GM18508 (cell line): ENCODE results near the gene RBMXL3.
"Not testable (repeated sequence)": the region's sequence is repeated elsewhere in the genome, so short reads cannot be mapped to it uniquely, and the experiment has no call there.

Experiments used
- ATAC-seq: cut with Tn5 transposase; IDR thresholded peaks from one replicate; pipeline ENCODE4 v1.9.1; 2021; ENCODE audit warnings: moderate number of reproducible peaks; ENCODE audit not compliant: insufficient read depth, unreplicated experiment

The RBMXL3 gene

DNA sequence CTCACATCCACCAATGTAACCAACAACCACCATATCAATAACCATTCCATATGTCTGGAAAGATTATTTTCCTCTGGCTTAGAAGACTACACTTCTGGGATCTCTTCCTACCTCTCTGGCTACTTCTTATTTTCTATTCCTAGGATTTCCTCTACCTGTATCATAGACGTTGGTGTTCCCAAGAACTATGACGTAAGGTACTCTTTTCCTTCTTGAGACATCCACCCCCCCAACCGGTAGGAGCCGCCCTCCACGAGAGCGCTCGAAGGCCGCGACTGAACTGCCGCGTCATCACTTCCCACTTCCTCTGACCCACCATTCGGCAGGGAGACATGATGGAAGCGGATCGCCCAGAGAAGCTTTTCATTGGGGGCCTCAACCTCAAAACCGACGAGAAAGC is at the start of gene RBMXL3:
Gene RBMXL3, plus strand, starts transcription at position 301 of the 400 bp plus-strand sequence. Its CDS starts 32 bp downstream, at position 333.
- no peak for ATAC-seq

DNA sequence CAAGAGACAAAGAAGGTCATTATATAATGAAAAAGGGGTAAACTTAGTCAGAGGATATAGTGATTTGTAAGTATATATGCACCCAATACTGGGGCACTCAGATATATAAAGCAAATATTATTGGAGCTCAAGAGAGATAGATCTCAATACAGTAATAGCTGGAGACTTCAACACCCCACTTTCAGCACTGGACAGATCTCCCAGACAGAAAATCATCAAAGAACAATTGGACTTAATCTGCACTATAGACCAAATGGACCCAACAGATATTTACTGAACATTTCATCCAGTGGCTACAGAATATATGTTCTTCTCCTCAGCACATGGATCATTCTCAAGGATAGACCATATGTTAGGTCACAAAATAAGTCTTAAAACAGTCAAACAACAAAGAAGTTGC is 47.2 kb upstream of the RBMXL3 start:
- no peak for ATAC-seq

DNA sequence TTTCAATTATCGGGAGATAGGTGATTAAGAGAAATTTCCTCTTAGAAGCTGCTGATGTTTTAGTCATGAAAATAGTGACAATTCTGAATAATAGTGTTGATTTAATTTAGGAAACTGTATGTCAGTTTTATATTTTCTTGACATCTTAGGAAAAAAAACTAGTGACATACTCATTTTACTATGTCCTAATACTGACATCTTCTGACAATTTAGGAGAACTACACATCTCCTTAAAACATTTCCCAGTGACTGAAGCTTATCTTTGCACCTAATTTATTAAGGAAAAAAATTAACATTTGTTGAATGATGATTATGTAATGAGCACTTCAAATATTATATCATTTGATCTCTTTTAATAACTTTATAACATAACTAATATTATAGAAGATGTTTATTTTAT is 42.0 kb upstream of the RBMXL3 start:
- ATAC-seq = no peak

DNA sequence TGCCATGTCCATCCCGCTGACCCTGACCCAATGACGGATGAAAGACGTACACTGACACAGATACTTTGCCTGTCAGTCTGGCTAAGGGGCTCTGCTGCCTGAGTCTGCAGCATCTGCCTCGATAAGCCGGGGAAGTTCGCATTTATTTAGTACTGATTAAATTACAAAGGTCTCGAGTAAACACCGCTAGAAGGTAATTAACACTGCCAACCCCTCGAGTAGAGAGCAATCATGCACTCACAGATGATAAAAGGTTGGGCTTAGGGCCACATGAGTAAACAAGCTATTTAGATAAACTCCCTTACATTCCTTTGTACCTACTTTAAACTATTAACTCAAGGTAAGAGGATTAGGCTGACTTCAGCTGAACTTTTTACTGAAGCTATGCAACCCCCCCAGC is 16.0 kb upstream of the RBMXL3 start:
- ATAC-seq = no peak

DNA sequence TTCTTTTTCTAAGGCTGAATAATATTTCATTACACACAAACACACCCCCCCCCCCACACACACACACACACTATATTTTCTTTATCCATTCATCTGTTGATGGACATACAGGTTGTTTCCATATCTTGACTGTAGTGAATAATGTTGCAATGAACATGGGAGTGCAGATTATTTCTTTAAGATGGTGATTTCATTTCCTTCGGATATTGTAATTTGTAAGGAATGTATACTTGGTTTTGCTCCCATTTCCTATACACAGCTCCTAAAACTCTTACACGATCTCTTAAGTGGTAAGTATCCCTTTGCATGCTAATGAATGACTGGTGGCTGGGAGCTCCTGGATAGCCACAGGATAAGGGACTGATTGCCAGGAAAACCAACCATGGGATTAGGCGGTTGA is 14.7 kb upstream of the RBMXL3 start:
- no peak for ATAC-seq

DNA sequence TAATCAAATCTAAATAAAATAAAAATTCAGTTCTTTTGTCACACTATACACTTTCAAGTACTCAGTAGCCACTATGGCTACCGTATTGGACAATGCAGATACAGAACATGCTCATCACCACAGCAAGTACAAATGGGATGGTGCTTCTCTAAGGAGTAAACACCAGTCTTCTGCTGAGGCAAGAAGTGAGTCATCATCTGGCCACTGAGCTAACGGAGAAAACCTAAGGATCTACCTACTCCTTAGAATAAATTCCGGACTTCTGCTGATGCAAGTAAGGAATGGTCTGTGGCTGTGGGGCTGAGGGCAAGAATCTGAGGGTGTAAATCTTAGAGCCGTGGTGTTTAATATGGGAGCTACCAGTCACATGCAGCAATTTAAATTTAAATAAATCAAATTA is 11.3 kb upstream of the RBMXL3 start:
- no peak for ATAC-seq

DNA sequence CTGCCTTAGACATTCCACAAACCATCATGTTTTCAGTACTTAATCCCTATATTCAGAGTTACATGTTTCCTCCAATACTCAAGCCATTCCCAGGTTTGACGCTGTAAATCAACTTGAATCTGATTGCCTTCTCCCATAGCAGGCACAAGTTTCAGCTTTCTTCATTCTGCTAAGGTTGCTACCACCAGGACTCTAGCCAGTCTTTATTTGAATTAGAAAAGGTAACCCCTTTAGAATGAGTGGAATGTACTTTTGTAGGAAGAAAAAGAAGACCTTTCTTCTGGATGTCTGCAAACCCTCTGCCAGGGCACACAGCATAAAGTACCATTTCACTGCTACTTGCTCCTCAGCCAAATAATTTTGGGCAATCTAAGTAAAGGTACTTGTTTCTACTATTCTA is 10.7 kb upstream of the RBMXL3 start:
- no peak for ATAC-seq

DNA sequence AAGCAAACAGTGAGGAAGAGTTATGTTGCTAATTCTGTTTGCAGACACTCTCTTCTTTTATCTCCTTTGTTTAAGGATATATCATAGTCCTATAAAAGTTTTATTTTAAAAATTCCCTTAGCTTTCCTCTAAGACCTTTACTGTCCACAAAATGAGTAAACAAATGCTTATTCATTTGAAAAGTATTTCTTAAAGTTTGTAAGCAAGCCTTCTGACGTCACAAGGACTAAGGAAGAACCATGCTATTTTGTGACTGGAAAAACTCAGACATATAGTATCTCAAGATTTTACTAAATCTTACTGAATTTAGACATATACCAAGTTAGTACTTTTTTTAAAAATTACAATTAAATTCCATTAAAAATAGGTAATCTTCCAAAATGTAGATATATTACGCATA is 5.2 kb upstream of the RBMXL3 start:
- no peak for ATAC-seq

DNA sequence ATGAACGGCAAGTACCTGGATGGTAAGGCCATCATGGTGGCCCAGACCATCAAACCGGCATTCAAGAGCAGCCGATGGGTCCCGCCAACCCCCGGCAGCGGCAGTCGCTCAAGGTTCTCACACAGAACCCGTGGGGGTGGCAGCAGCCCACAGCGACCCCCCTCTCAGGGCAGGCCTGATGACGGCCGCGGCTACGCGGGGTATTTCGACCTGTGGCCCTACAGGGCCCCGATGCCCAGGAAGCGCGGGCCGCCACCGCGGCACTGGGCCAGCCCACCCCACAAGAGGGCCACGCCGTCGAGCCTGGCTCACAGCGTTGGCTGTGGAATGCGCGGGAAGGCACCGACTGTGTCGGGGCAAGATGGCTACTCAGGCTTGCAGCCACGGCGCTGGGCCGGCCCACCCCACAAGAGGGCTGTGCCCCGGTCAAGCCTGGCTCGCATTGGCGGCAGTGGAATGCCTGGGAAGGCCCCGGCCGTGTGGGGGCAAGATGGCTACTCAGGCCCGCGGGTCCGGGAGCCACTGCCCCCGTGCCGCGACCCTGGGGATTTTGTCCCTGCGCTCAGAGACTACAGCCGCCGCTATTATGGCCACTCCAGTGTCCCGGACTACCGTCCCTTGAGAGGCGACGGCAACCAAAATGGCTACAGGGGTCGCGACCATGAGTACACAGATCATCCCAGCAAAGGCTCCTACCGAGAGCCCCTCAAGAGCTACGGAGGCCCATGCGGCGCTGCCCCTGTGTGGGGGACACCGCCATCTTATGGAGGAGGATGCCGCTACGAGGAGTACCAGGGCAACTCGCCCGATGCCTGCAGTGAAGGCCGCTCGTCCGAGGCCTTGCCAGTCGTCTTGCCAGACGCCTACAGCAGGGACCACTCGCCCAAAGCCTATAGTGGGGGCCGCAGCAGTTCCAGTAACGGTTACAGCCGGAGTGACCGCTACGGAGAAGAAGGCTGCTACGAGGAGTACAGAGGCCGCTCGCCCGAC is 731 bp downstream of the RBMXL3 start:
- no peak for ATAC-seq

DNA sequence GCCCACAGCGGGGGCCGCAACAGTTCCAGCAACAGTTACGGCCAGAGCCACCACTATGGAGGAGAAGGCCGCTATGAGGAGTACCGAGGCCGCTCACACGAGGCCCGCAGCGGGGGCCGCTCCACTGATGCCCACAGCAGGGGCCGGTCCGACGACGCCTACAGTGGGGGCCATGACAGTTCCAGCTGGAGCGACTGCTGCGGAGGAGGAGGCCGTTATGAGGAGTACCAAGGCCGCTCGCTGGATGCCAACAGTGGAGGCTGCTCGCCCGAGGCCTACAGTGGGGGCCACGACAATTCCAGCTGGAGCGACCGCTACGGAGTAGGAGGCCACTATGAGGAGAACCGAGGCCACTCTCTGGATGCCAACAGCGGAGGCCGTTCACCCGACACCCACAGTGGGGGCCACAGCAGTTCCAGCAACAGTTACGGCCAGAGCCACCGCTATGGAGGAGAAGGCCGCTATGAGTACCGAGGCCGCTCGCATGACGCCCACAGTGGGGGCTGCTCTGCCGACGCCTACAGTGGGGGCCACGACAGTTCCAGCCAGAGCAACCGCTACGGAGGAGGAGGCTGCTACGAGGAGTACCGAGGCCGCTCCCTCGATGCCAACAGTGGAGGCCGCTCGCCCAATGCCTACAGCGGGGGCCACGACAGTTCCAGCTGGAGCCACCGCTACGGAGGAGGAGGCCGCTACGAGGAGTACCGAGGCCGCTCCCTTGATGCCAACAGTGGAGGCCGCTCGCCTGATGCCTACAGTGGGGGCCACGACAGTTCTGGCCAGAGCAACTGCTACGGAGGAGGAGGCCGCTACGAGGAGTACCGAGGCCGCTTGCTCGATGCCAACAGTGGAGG is 1.7 kb downstream of the RBMXL3 start:
- ATAC-seq = no peak

DNA sequence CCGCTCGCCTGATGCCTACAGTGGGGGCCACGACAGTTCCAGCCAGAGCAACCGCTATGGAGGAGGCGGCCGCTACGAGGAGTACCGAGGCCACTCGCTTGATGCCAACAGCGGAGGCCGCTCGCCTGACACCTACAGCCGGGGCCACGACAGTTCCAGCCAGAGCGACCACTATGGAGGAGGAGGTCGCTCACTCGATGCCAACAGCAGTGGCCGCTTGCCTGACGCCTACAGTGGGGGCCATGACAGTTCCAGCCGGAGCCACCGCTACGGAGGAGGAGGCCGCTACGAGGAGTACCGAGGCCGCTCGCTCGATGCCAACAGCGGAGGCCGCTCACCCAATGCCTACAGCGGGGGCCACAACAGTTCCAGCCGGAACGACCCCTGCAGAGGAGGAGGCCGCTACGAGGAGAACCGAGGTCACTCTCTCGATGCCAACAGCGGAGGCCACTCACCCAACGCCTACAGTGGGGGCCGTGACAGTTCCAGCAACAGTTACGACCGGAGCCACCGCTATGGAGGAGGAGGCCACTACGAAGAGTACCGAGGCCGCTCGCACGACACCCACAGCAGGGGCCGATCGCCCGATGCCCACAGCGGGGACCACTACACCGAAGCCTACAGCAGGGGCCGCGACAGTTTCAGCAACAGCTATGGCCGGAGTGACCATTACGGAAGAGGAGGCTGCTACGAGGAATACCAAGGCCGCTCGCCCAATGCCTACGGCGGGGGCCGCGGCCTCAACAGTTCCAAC is 2.5 kb downstream of the RBMXL3 start:
- no peak for ATAC-seq

DNA sequence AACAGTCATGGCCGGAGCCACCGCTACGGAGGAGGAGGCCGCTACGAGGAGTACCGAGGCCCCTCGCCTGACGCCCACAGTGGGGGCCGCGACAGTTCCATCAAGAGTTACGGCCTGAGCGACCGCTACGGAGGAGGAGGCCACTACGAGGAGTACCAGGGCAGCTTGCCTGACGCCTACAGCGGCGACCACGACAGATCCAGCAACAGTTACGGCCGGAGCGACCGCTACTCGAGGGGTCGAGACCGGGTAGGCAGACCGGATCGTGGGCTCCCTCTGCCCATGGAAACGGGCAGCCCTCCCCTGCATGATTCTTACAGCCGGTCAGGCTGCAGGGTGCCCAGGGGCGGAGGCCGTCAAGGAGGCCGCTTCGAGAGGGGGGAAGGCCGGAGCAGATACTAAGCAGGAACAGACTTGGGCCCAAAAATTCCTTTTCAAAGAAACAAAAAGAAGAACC is 3.1 kb downstream of the RBMXL3 start:
- no peak for ATAC-seq

DNA sequence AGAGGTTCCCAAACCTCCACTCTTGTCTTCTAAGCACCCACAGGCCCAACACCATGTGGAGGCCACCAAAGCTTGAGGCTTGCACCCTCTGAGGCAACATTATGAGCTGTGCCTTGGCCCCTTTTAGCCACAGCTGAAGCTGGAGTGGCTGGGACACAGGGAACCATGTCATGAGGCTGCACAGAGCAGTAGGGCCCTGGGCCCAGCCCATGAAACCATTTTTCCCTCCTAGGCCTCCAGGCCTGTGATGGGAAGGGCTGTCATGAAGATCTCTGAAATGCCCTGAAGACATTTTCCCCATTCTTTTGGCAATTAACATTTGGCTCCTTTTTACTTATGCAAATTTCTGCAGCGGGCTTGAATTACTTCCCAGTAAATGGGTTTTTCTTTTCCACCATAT is 14.8 kb downstream of the RBMXL3 start:
- no peak for ATAC-seq

DNA sequence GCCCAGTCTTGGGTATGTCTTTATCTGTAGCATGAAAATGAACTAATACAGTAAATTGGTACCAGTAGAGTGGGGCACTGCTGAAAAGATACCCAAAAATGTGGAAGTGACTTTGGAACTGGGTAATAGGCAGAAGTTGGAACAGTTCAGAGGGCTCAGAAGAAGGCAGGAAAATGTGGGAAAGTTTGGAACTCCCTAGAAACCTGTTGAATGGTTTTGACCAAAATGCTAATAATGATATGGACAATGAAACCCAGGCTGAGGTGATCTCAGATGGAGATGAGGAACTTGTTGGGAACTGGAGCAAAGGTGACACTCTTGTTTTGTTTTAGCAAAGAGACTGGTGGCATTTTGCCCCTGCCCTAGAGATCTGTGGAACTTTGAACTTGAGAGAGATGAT is 20.3 kb downstream of the RBMXL3 start:
- not testable (repeated sequence) for ATAC-seq

DNA sequence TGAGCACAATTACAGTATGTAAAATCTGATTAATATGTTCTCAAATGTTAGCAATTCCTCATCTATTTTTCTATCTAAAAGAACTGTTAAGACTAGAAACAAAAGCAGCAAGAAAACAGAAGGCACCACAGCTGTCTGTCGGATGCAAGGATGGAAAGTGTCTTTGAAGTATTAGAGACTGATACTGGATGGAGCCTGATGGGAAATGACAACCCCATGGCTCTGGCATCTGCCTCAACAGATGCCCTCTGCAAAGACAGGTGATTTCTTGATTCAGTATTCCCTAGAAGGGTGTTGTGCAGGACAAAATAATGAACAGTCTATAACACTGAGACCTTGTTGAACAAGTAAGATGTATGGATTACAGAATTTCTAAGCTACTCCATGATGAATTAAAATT is 24.9 kb downstream of the RBMXL3 start:
- no peak for ATAC-seq

DNA sequence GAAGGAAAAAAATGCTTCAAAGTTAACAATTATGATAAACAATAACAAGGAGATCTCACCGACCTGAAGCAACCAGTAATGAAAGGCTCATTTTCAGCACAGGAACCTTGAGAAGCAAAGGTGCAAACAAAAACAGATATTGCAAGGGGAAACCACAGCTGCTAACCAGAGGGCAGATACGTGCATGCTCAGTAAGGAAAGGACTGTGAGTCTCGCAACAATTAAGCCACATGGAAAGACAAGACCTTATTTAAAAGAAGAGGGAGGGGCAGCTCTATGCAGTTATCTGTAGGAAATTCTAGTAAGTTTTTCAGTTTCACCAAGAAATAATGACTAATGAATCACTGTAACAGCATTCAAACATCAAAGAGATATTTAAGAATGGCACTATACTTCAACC is 25.4 kb downstream of the RBMXL3 start:
- ATAC-seq = no peak

DNA sequence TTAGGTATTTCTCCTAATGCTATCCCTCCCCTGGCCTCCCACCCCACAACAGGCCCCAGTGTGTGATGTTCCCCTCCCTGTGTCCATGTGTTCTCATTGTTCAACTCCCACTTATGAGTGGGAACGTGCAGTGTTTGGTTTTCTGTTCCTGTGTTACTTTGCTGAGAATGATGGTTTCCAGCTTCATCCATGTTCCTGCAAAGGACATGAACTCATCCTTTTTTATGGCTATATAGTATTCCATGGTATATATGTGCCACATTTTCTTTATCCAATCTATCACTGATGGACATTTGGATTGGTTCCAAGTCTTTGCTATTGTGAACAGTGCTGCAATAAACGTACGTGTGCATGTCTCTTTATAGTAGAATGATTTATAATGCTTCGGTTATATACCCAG is 28.1 kb downstream of the RBMXL3 start:
- not testable (repeated sequence) for ATAC-seq

DNA sequence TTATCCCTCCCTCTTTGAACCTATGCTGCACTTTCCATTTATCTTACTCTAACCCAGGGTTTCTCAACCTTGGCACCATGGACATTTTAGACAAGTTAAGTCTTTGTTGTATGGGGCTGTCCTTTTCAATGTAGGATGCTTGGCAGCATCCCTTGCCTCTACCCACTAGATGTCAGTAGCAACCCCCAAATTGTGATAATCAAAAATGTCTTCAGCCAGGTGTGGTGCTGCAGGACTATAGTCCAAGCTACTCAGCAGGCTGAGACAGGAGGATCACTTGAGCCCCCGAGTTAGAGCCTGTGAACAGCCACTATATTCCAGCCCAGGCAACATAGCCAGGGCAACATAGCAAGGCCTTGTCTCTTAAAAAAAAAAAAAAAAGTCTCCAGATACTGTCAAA is 37.7 kb downstream of the RBMXL3 start:
- no peak for ATAC-seq

DNA sequence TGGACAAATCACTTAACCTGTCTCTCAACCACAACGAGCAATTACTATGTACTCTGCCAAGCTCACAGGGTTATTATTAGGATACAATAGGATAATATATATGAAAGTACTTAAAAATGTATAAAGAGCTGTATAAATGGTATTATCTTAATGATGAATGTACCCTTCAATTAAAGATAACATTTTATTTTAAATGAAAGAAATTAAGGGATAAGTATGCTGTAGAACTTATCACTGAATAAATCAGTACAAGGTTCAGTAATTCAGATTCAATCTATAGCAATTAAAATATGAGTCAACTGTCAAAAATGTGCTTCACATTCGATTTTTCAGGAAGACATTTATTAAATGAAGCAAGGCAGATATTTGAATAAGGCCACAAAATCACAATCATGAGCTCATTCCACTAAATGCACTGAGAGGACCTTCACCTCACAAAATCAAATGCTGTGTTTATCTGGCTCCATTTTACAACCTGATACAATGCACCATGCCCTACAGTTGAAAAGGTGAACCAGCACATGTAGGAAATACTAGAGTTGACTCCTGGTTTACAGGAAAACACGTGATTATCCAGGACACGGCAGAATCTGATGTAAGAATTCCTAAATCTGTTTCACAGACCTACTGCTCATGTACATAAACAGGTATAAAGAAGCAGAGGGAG is 40.3 kb downstream of the RBMXL3 start:
- ATAC-seq = no peak

DNA sequence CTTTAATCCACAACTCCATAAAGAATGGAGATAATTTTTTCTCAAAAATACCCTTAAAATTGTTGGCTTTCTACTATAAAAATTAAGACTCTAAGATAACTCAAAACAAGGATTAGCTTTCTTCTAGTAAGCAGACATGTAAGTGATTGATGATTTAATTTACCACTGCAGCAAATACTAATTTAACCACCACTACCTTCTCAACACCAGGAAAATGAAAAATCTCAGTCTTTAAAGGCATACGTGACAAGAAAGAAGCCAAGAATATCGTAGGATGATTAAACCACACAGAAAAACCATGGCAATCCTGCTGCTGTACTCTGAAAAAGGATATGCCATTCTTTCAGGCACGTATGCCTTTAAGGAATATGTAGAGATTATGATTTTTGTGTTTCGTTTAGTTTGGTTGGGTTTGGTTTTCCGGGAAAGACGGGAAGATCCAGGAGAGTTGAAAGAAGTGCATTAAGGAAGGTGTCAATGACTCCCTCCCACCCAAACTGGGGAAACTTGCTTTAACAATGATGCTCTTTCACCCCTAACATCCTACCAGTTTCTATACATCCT is 43.8 kb downstream of the RBMXL3 start:
- no peak for ATAC-seq
